Glutamatergic neuron (in vitro differentiated cells): ENCODE results near the gene RASA4B. TPM values are rescaled to one million over a fixed set of nuclear protein-coding genes. Genes with fewer than 3 reads are reported as not detected.
"Not testable (repeated sequence)": the region's sequence is repeated elsewhere in the genome, so short reads cannot be mapped to it uniquely, and the experiment has no call there.

ENCODE experiments used
- DNase-seq: peaks from one replicate; pipeline ENCODE4 v3.0.0; 2022
- H3K27ac Mint-ChIP-seq: one replicate; pipeline ENCODE4 v1.8.0; 2020; ENCODE audit warnings: mild to moderate bottlenecking, mixed read lengths, inconsistent platforms; ENCODE audit not compliant: unreplicated experiment
- H3K27me3 Mint-ChIP-seq: one replicate; pipeline ENCODE4 v1.8.0; 2020; ENCODE audit warnings: mild to moderate bottlenecking, moderate library complexity, mixed read lengths, inconsistent platforms; ENCODE audit not compliant: unreplicated experiment
- H3K36me3 Mint-ChIP-seq: one replicate; pipeline ENCODE4 v1.8.0; 2020; ENCODE audit warnings: mild to moderate bottlenecking, mixed read lengths, inconsistent platforms; ENCODE audit not compliant: unreplicated experiment
- H3K4me1 Mint-ChIP-seq: one replicate; pipeline ENCODE4 v1.8.0; 2020; ENCODE audit warnings: mild to moderate bottlenecking, low read depth, mixed read lengths, inconsistent platforms; ENCODE audit not compliant: unreplicated experiment
- H3K4me3 Mint-ChIP-seq: one replicate; pipeline ENCODE4 v1.8.0; 2020; ENCODE audit warnings: mild to moderate bottlenecking, mixed read lengths, inconsistent platforms; ENCODE audit not compliant: unreplicated experiment
- H3K9me3 Mint-ChIP-seq: one replicate; pipeline ENCODE4 v1.8.0; 2020; ENCODE audit warnings: mild to moderate bottlenecking, moderate library complexity, mixed read lengths, inconsistent platforms; ENCODE audit not compliant: unreplicated experiment
- total RNA-seq: library from RNA; stranded (reverse); fragmentation: NEBNext Ultra II Directional; extraction: Animal tissue kit (Norgen Biotek cat#: 25700); gene quantifications from one replicate; pipeline ENCODE4 v1.2.1, GENCODE V29; 2021; ENCODE audit not compliant: unreplicated experiment
- TF ChIP-seq, protein P1 (sequence below): fragments of 200-600 bp; sonication (generic); IDR thresholded peaks from one replicate; pipeline ENCODE4 v1.5.0; 2021; ENCODE audit not compliant: partially characterized antibody, unreplicated experiment

The RASA4B gene
- total RNA-seq, 1 donor from 2014 or later: 40.1 TPM

- not testable (repeated sequence) for H3K27ac Mint-ChIP-seq, H3K36me3 Mint-ChIP-seq, H3K4me3 Mint-ChIP-seq, H3K27me3 Mint-ChIP-seq, H3K4me1 Mint-ChIP-seq, H3K9me3 Mint-ChIP-seq
- TF ChIP-seq, protein P1, sequence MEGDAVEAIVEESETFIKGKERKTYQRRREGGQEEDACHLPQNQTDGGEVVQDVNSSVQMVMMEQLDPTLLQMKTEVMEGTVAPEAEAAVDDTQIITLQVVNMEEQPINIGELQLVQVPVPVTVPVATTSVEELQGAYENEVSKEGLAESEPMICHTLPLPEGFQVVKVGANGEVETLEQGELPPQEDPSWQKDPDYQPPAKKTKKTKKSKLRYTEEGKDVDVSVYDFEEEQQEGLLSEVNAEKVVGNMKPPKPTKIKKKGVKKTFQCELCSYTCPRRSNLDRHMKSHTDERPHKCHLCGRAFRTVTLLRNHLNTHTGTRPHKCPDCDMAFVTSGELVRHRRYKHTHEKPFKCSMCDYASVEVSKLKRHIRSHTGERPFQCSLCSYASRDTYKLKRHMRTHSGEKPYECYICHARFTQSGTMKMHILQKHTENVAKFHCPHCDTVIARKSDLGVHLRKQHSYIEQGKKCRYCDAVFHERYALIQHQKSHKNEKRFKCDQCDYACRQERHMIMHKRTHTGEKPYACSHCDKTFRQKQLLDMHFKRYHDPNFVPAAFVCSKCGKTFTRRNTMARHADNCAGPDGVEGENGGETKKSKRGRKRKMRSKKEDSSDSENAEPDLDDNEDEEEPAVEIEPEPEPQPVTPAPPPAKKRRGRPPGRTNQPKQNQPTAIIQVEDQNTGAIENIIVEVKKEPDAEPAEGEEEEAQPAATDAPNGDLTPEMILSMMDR: peak; percentile 47
- peak; percentile 83 for DNase-seq
Measured at GRCh38 chr7:102479982-102480637, 37.5 kb downstream of the RASA4B start.

- H3K4me3 Mint-ChIP-seq, H3K27me3 Mint-ChIP-seq, H3K36me3 Mint-ChIP-seq, H3K27ac Mint-ChIP-seq, H3K9me3 Mint-ChIP-seq, DNase-seq, H3K4me1 Mint-ChIP-seq: not testable (repeated sequence)
Measured at GRCh38 chr7:102479209-102479584, 38.4 kb downstream of the RASA4B start.

GRCh38 chr7:102478314-102479208 lies 39.0 kb downstream of the RASA4B start, which contains the start of gene POLR2J:
POLR2J (minus strand) TSS chr7:102478922; CDS start chr7:102478860, 62 bp downstream.
- DNase-seq: peak; percentile 86
- not testable (repeated sequence) for H3K36me3 Mint-ChIP-seq, H3K27ac Mint-ChIP-seq, H3K27me3 Mint-ChIP-seq, H3K4me1 Mint-ChIP-seq, H3K9me3 Mint-ChIP-seq
- TF ChIP-seq, protein P1: peak; percentile 37
- peak within 1 kb of the TSS; percentile 75 for H3K4me3 Mint-ChIP-seq

DNA sequence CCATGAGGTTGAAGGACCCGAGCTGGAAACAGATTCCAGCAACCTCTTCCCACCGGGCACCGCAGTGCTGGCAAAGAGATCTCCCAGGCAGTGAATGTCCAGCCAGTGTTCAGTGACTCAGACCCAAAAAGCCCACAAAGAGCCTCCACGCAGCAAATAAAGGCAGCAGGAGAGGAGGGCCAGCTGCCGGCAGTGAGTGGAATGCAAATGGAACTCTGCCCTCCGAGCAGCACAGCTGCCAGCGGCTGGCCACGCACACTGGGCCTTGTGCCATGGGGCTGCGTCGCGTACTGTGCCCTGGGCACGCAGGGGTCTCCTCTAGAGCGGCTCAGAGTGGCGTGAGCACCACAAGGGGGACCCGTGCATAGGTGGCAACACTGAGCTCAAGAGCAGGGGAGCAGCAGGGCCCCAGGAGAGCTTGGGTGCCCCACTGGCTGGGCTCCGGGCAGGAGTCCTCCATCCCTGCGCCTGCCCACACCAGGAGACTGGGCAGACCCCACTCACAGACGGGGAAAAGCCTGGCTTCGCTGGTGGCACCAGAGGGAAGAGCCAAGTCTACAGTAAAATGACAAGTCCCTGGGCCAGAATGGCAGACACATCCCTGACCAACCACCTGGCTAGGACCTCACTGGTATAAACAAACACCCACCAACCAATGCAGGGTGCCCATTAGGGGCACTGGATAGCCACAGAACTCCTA lies 42.7 kb downstream of the RASA4B start:
- not testable (repeated sequence) for H3K27ac Mint-ChIP-seq, H3K9me3 Mint-ChIP-seq, H3K4me3 Mint-ChIP-seq, H3K27me3 Mint-ChIP-seq, H3K4me1 Mint-ChIP-seq, DNase-seq, H3K36me3 Mint-ChIP-seq

DNA sequence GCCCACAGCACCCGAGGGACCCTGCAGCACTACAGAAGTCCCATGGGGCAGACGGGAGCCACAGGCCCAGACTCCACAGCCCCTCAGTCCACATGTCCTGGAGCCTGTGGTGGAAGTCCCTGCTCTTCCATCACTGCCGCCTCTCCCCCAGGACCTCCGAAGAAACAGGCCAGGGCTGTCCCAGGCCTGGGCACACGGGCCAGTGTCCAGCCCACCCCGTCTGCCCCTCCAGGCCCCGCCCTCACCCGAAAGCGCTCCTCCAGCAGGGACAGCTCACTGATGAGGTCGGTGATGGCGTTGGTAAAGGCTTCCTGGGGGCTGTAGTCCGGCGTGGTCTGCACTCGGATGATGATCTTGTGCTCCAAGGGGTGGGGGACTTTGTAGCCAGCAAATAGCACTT lies 43.5 kb downstream of the RASA4B start:
- H3K27me3 Mint-ChIP-seq, H3K4me1 Mint-ChIP-seq, H3K4me3 Mint-ChIP-seq, H3K9me3 Mint-ChIP-seq, H3K36me3 Mint-ChIP-seq, H3K27ac Mint-ChIP-seq: not testable (repeated sequence)
- peak; percentile 3 for DNase-seq

GRCh38 chr7:102473271-102473991 lies 44.1 kb downstream of the RASA4B start:
- Mint-ChIP-seq H3K27ac (no peak overlapping the region), H3K4me1 (peaks cover 3% of the 10 kb centered on the region), H3K9me3 (no peaks in the 10 kb centered on the region), H3K36me3 (no peaks in the 10 kb centered on the region), H3K4me3 (no peak overlapping the region), H3K27me3 (peaks cover 5% of the 10 kb centered on the region)
- peak; percentile 16 for DNase-seq
- TF ChIP-seq, protein P1: no peak
